Stromal cell of bone marrow (primary cell): Measurements from ENCODE around the gene PPP6R2.
"Not testable (repeated sequence)": the region's sequence is repeated elsewhere in the genome, so short reads cannot be mapped to it uniquely, and the experiment has no call there.

Source experiments
- DNase-seq: peaks from one replicate; pipeline ENCODE4 v3.0.0-alpha.2; 2012; ENCODE audit warnings: low read depth

The PPP6R2 gene

GRCh38 chr22:50425179-50425916, 82.2 kb downstream of the PPP6R2 start:
- no peak for DNase-seq

DNA sequence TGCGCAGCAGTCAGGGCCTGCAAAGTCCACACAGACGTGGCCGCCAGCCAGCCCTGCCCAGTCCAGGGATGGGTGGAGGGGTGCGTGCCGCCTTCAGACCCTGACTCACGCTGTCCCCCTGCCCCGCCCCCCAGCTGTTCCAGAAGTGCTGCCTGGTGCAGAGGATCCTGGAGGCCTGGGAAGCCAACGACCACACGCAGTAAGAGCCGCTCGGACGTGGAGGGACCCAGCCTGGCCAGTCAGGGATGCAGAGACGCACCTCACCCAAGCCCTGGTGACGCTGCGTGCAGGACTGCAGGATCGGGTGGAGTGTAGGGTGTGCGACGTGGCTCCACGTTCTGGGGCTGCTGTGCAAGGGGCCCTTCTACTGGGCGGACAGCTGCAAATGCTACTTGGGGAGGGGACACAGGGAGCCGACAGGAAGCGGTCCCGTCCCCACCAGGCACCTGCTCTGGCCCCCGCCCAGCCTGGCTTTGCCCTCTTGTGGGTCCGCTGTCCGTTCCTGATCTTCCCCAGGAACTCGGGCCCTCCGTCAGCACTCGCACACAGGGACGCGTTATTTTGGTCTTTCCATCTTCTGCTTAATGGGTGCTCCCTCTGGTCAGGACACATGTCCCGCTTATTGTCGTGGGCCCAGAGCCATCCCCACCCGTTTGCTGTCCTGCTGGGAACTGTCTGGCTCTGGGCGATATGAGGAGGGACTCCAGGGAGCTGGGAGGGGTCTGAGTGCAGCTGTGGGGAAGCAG, 89.2 kb downstream of the PPP6R2 start:
- no peak for DNase-seq

- not testable (repeated sequence) for DNase-seq
Measured at GRCh38 chr22:50432877-50433510, 89.9 kb downstream of the PPP6R2 start.

GRCh38 chr22:50434849-50435248, 91.7 kb downstream of the PPP6R2 start:
- no peak for DNase-seq

DNA sequence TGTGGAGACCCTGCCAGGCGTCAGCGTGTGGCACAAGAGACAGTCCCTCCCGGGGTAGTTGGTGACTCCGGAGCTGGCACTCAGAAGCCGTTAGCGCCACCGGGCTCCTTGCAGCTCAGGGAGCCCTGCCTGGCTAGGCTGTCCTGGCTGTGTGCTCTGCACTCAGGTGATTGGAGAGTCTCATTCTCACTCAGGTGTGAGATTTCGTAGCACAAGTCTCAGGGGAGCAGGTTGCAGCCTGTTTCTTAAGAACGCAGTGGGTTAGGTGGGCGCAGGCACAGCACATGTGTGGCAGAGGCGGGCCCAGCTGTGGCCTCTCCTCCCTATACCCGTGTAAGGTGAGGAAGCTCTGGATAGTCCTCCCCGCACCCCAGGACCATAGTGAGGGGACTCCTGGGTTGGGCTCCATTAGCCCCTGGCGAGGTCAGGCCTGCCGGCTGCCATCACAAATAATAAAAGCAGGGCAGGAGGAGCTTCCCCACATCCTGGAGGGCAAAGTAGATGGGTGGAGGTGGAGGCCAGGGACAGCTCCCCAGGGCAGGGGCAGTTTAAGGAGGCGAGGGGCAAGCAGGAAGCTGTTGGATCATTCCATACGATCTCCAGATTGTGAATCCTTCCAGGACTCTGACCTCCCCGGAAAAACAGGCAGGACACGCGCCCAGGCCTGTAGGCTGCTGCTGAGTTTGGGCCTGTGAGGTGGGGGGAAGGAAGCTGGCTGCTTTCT, 92.3 kb downstream of the PPP6R2 start:
- DNase-seq = no peak

DNA sequence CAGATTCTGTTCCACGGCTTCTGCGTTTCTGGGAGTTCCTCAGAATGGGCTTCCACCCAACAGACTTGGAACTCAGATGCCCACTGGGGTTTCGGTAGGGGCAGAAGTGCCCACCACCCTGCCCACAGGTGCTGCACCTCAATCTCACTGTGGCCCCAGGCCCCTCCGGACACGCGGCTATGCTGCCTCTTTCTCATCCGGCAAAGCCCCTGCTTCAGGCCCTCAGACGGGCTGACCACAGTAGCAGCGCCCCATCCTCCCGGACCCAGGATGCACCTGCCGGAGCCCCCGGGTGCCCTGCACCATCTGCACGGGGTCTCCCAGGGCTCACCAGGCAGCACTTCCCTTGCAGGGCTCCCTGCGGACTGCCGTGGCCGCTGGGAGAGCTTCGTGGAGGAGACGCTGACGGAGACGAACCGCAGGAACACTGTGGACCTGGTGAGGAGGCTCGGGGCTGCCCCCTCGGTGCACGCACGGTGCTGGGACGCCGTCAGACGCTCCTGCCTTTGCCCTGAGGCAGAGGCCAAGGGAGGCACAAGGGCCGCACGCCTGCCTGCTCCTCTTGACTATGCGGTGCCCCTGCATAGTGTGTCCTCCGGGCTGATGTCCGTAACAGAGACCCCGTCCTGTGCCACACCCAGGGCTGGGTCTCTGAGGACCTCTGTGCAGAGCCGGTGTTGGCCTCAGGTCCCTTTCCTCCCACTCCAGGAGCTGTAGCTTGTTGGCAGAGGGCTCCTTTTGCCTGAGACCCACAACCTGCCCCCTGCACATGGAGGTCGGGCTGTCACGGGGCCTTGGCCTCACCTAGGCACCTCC, 93.1 kb downstream of the PPP6R2 start:
- DNase-seq = no peak

DNA sequence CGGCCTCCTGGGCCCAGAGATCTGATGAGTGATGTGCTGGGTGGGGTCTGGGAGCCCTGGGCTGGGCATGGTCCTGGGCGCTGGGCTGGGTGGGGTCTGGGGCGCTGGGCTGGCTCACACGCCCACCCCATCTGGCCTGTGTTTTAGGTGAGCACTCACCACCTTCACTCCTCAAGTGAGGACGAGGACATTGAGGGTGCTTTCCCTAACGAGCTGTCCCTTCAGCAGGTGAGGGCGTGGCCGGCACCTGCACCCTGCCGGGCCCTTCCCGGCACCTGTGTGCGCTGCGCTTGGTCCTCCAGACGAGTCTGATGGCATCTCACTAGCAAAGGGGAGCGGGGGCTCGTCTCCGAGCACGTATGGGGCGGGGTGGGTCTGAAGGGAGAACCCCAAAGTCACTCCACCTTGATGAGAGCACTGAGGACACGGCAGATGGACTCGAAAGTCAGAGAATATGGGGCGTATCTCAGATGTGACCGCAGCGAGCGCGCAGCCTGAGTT, 93.8 kb downstream of the PPP6R2 start:
- DNase-seq = no peak

DNA sequence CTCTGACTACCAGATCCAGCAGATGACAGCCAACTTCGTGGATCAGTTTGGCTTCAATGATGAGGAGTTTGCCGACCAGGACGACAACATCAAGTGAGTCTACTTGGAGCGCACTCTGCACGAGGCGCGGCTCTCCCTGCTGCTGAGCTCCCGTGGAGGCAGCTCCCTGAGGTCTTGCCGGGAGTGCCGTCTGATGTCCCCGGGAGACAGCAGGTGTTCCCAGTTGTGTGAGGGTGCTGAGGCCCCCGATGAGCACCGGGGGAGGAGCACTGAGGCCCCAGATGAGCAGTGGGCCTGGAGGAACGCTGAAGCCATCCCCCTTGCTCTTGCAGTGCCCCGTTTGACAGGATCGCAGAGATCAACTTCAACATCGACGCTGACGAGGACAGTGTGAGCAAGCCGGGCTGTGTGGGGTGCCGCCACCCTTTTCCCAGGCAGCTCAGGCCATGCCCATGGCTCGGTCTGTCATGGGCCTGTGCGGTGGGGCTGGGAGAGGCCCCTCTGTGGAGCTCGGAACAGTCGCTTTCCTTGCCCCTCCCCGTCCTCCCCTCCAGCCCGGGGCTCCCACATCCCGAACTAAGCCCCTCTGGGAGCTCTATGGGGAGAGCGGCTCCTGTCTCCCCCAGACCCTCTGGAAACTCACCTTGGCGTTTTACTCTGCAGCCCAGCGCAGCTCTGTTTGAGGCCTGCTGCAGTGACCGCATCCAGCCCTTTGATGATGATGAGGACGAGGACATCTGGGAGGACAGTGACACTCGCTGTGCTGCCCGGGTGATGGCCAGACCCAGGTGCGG, 94.6 kb downstream of the PPP6R2 start:
- DNase-seq = no peak

GRCh38 chr22:50438305-50439275, 95.5 kb downstream of the PPP6R2 start:
- no peak for DNase-seq

DNA sequence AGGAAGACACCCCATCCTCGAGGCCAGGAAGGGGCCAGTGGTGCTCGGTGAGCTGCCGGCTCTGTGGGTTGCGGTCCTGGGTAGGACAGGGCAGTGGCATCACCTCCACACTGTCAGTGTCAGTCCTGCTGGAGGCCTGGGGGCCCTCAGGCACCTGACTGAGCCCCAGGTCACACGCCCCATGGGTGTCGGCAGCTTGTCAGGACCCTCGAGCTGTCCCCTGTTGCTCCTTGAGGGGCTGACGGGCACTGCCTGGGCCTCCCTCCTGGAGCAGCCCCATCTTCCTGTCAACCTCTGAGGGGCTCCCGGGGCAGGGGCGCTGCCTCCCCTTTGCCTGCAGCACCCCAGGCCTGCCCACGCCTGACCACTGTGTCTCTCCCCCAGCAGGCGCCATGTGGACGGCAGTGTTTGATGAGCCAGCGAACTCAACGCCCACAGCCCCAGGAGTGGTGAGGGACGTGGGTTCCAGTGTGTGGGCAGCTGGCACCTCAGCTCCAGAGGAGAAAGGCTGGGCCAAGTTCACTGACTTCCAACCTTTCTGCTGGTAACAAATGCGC, 96.3 kb downstream of the PPP6R2 start:
- no peak for DNase-seq

- no peak for DNase-seq
Measured at GRCh38 chr22:50439871-50440331, 96.8 kb downstream of the PPP6R2 start.

- no peak for DNase-seq
Measured at GRCh38 chr22:50440544-50441249, 97.6 kb downstream of the PPP6R2 start.

- no peak for DNase-seq
Measured at GRCh38 chr22:50441428-50441993, 98.4 kb downstream of the PPP6R2 start.

GRCh38 chr22:50443197-50443596, 100.1 kb downstream of the PPP6R2 start:
- no peak for DNase-seq

DNA sequence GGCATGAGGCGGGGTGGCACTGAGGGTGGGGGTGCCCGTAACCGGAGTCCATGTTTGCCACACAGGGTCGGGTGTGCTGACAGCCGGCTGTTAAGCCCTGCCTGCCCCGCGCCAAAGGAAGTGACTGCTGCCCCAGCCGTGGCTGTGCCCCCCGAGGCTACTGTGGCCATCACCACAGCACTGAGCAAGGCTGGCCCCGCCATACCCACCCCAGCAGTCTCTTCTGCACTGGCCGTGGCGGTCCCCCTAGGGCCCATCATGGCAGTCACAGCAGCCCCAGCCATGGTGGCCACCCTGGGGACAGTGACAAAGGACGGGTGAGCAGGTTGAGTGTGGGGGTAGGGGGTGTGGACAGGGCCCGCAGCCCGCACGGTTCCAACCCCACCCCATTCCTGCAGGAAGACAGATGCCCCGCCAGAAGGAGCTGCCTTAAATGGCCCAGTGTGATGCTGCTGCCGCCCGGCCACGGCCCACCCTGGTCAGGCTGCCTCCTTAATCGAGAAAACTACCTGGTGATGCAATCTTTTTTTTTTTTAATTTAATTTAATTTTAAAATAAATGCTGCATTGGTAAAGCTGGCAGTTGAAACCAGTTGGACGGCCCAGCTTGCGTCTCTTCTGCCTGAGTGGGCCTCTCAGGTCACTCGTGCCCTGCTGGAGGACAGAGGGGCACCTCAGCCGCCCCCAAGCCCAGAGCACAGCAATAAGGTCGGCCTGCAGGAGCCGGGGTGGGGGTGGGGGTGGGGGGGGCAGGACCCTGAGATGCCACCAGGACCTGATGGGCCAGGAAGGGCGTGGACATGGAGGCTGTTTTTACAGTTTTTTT, 100.9 kb downstream of the PPP6R2 start:
- no peak for DNase-seq

DNA sequence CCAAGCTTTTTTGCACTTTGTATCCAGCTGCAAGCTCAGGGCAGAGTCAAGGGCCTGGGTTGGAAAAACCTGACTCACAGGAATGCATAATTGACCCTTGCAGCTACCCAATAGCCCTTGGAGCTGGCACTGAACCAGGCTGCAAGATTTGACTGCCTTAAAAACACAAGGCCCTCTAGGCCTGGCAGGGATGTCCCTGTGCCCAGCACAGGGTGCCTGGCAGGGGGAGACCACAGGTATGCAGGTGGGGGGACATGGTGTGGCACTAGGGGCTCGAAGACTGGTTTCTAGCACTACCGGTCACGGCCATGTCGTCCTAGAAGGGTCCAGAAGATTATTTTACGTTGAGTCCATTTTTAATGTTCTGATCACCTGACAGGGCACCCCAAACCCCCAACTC, 101.5 kb downstream of the PPP6R2 start:
- peak; percentile 79 for DNase-seq
